GM23338 (cell line): ENCODE data around the gene MEIG1.

ENCODE experiments used
- JUNB ChIP-seq: IDR thresholded peaks from one replicate; pipeline ENCODE4 v1.6.1; 2016; ENCODE audit warnings: antibody characterized with exemption; ENCODE audit not compliant: unreplicated experiment
- TF ChIP-seq, protein P1 (sequence below), 2 experiments: fragments of 200-600 bp in 1 of 2; sonication (generic) in 1 of 2; conservative IDR thresholded peaks; 2 replicates each; pipeline versions ENCODE4 v1.5.1 to v1.6.1; 2016 to 2017; ENCODE audit warnings: antibody characterized with exemption in 2 of 2, low read depth in 2 of 2, mild to moderate bottlenecking in 2 of 2, moderate library complexity in 1 of 2

DNA sequence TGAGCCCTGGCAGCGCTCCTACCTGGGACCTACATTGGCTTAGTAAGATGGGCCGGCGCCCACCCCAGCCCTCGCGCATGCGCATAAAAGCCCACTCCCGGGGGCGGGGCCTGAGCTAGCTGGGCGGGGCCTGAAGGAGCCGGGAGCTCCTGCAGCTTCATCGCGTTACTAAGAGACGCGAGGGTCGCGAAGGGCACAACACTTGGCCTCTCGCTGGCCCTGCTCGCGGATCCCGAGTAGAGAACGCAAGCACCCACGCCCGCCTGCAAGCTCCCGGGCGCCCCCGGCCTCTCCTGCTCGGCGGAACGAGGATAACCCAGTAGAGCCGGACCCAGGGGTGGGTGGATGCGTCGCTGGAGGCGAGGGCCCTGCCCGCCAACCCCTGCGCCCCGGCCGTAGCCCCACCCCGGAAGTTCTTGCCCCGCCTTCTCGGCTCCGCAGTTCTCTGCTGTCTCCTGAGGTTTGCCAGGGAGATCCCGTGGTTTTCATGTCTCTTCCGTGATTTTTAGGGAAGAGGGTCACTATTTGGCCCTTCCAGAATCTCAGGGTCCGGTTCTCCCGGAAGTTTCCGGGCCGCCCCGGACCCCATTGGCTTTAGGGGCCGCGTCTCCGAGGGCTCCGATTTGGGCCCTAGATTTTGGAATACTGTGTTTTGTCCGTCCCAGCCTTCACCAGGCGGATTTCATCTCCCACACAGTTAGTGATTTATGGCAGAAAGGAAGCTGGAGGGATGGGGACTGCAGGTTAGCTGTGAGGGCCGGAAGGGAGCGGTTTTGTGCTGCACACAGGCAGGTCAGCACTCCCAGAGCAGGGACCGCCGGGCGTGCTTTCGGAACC lies at the start of gene MEIG1:
- TF ChIP-seq, protein P1, sequence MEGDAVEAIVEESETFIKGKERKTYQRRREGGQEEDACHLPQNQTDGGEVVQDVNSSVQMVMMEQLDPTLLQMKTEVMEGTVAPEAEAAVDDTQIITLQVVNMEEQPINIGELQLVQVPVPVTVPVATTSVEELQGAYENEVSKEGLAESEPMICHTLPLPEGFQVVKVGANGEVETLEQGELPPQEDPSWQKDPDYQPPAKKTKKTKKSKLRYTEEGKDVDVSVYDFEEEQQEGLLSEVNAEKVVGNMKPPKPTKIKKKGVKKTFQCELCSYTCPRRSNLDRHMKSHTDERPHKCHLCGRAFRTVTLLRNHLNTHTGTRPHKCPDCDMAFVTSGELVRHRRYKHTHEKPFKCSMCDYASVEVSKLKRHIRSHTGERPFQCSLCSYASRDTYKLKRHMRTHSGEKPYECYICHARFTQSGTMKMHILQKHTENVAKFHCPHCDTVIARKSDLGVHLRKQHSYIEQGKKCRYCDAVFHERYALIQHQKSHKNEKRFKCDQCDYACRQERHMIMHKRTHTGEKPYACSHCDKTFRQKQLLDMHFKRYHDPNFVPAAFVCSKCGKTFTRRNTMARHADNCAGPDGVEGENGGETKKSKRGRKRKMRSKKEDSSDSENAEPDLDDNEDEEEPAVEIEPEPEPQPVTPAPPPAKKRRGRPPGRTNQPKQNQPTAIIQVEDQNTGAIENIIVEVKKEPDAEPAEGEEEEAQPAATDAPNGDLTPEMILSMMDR (conservative IDR thresholded peaks at IDR 0.05; ENCODE audit: low read depth in 2 of 2): no peak
- TF ChIP-seq JUNB: no peak
